ENCODE results near the gene BFSP2. TPM values are rescaled to one million over a fixed set of nuclear protein-coding genes. Genes with fewer than 3 reads are reported as not detected.

Gene BFSP2
- total RNA-seq, 1 experiment from 2014 or later = 0.67 TPM

- Histone ChIP-seq H3K4me1 (ENCODE audit: control insufficient read depth, insufficient read depth, low read length) (peaks cover 20% of the 10 kb centered on the region), H3K27ac (ENCODE audit: low read length) (peak overlapping the region; percentile 18; the same call in 1 of the 2 replicates), H3K9me3 (ENCODE audit: control insufficient read depth, insufficient read depth, low read depth, low read length) (no peaks in the 10 kb centered on the region), H3K27me3 (ENCODE audit: control insufficient read depth, insufficient read depth, low read length) (no peaks in the 10 kb centered on the region), H3K4me3 (ENCODE audit: low read depth in 2 of 2, low read length in 2 of 2) (no peak overlapping the region), H3K36me3 (ENCODE audit: control insufficient read depth, insufficient read depth, low read length) (no peaks in the 10 kb centered on the region)
- TF ChIP-seq POLR2AphosphoS5 (IDR thresholded peaks at IDR 0.05; ENCODE audit: low read depth, low read length) (no peak), CTCF (IDR thresholded peaks at IDR 0.05) (no peak), REST (IDR thresholded peaks at IDR 0.05; ENCODE audit: insufficient read depth in 1 of 2, low read depth in 2 of 2, low read length in 1 of 2) (no peak), TCF7L2 (IDR thresholded peaks at IDR 0.05; ENCODE audit: low read depth, low read length) (no peak), SIN3A (IDR thresholded peaks at IDR 0.05; ENCODE audit: borderline replicate concordance, insufficient read depth, low read depth, low read length) (no peak)
- intact Hi-C loops (cut with micrococcal nuclease; ENCODE audit: unreplicated experiment) (no loop called here), in situ Hi-C loops (cut with HindIII; ENCODE audit: low pct_unique_long_range_greater_than_20kb, low sequenced_read_pairs) (no loop called here)
- ATAC-seq = no peak
- CTCF ChIA-PET = no interaction called here
- POLR2A ChIA-PET = no interaction called here
- no peak for DNase-seq (ENCODE audit: low read depth, low spot score)
- no TSS peak for BruUV-seq (replicated peaks)
Observed at GRCh38 chr3:133478624-133479023, 78.8 kb downstream of the BFSP2 start.

- TF ChIP-seq REST (IDR thresholded peaks at IDR 0.05; ENCODE audit: insufficient read depth in 1 of 2, low read depth in 2 of 2, low read length in 1 of 2) (no peak), POLR2AphosphoS5 (IDR thresholded peaks at IDR 0.05; ENCODE audit: low read depth, low read length) (no peak), TCF7L2 (IDR thresholded peaks at IDR 0.05; ENCODE audit: low read depth, low read length) (no peak)
- intact Hi-C loops (cut with micrococcal nuclease; ENCODE audit: unreplicated experiment) (no loop called here), in situ Hi-C loops (cut with HindIII; ENCODE audit: low pct_unique_long_range_greater_than_20kb, low sequenced_read_pairs) (no loop called here)
- no peak overlapping the region for H3K4me3 ChIP-seq (ENCODE audit: low read depth in 2 of 2, low read length in 2 of 2)
- ChIA-PET CTCF (interaction anchor here (1.5 kb wide), 1 partner anchor 11 kb away, joined by 4 read pairs; no protein-coding TSS in a partner anchor), POLR2A (no interaction called here)
- ATAC-seq (no peak), DNase-seq (ENCODE audit: low read depth, low spot score) (no peak)
- no peaks in the 10 kb centered on the region for H3K27me3 ChIP-seq (ENCODE audit: control insufficient read depth, insufficient read depth, low read length)
- peaks cover 14% of the 10 kb centered on the region for H3K4me1 ChIP-seq (ENCODE audit: control insufficient read depth, insufficient read depth, low read length)
- peak overlapping the region; percentile 24; the same call in 1 of the 2 replicates for H3K27ac ChIP-seq (ENCODE audit: low read length)
- no TSS peak for BruUV-seq (replicated peaks)
- no peaks in the 10 kb centered on the region for H3K36me3 ChIP-seq (ENCODE audit: control insufficient read depth, insufficient read depth, low read length)
- H3K9me3 ChIP-seq (ENCODE audit: control insufficient read depth, insufficient read depth, low read depth, low read length) = no peaks in the 10 kb centered on the region
Observed at GRCh38 chr3:133479401-133479800, 79.5 kb downstream of the BFSP2 start.

All from Panc1 (cell line).